ENCODE results near the gene SMIM21.

The SMIM21 gene

DNA sequence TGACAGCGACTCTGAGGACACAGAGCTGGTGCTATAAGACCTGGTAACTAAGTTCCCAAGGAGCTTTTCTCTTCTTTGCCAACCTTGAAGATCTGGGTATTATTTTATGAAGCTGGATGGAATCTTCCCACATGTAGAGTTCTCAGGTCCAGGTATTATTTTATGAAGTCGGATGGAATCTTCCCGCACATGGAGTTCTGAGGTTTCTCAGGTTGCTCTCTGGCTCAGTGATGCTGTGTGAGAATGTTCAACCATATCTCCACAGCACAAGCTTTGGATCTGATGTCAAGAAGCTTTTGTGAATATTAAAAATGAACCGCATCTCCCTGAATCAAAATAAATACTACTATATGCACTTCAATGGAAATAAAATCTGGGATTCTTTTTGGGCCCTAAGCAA lies at the start of gene SMIM21:
Gene SMIM21 (minus strand): TSS at position 101 of the 400 bp plus-strand sequence. CDS start 140 bp downstream, outside the sequence.
- DNase-seq (ENCODE audit: low spot score) = no peak

DNA sequence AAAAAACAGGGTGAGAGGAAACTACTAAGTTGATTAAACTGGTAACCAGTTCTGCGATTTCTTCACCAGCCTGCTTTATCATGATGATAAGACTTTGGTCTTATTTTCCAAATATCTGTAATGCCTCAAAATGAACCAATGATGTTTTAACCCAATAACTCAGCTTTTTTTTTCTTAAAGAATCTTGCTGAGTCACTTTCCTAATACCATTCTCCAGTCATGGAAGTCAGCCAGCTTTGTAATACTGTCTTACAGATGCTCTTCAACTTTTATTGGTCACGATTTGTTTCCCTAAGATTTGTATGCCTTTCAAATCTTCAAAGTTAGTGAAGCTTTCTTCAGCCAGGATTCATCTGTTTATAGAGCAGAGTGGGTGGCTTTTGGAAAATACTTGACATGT lies 47.7 kb upstream of the SMIM21 start:
- no peak for DNase-seq (ENCODE audit: low spot score)

- DNase-seq (ENCODE audit: low spot score) = no peak
These were observed 46.8 kb upstream of the SMIM21 start for GRCh38 chr18:75474332-75474731.

DNA sequence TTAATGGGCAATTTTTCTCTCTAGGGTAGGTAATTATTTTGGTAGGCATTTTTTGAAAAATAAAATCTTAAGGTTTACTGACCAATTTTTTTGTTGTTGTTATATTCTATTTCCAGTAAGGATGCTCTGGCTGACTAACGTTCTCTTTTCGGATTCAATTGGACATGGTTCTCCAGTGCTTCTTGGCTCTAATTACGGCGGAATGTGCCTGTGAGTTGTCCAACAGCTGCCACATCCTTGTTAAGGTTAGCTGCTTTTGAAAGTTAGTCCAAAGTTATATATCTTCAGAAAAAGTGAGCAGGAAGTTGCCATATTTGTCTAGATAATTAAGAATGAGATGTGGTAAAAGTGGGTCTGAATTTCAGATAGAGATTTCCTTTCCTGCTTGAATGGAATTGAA lies 45.8 kb upstream of the SMIM21 start:
- no peak for DNase-seq (ENCODE audit: low spot score)

- DNase-seq (ENCODE audit: low spot score) = no peak
These were observed 45.4 kb upstream of the SMIM21 start for GRCh38 chr18:75472906-75473305.

DNA sequence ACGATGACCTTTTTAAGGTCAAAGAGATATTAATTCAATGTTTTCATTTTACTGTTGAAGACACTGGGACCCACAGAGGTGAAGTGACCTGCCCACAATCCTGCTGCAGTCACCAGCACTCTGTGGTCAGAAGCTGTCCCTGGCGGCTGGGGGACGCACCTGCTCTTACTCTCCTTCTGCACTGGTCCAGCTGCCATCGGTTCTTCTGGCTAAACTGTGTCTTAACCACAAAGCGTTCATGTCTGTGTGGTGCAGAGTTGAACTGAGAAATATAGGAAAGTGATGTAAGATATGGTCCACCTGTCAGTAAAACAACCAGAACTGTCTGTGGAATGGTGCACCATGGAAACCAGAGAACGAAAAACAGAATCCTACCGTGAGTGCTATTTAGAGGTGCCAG lies 44.9 kb upstream of the SMIM21 start:
- DNase-seq (ENCODE audit: low spot score) = no peak

GRCh38 chr18:75471850-75472249 lies 44.3 kb upstream of the SMIM21 start:
- no peak for DNase-seq (ENCODE audit: low spot score)

GRCh38 chr18:75467851-75468250 lies 40.3 kb upstream of the SMIM21 start:
- no peak for DNase-seq (ENCODE audit: low spot score)

DNA sequence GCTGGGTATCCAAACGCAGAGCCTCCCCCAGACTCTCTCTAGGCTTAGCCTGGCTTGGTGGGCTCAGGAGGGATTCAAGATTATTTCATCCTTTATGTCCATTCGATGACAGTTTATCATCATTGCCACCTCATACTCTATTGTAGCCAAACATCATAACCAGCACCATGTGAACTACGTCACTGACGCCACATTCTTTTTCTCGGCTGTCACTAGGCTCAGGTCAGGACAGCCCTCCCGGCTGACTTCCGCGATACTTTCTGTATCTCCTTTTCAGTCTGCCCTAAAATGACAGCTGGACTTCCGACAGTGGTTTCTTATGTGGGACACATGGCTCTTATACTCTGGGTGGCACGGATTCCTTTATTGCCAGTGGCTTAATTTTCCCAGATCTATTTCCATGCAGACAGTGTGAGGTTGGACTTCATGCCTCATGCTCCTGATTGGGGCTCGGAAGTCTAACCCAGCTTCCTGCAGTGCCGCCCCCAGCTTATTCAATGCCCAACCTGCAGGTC lies 39.8 kb upstream of the SMIM21 start:
- no peak for DNase-seq (ENCODE audit: low spot score)

DNA sequence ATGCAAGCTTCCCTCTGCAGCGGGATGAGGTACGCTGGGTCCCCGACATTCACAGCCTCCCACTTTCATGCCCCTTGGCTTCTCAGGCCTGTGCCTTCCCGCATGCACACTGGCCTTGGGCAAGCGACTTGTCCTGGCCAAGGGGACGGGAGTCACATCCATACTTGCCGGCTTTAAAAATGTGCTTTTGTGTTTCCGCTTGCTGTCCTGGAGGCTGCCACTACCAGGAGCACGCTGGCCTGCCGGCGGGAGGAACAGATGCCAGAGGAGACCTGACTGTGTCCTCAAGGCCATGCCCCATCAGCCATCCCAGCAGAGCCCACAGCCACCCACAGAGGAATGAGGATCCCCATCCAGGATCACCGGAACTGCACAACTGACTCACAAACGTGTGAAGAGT lies 36.9 kb upstream of the SMIM21 start:
- no peak for DNase-seq (ENCODE audit: low spot score)

DNA sequence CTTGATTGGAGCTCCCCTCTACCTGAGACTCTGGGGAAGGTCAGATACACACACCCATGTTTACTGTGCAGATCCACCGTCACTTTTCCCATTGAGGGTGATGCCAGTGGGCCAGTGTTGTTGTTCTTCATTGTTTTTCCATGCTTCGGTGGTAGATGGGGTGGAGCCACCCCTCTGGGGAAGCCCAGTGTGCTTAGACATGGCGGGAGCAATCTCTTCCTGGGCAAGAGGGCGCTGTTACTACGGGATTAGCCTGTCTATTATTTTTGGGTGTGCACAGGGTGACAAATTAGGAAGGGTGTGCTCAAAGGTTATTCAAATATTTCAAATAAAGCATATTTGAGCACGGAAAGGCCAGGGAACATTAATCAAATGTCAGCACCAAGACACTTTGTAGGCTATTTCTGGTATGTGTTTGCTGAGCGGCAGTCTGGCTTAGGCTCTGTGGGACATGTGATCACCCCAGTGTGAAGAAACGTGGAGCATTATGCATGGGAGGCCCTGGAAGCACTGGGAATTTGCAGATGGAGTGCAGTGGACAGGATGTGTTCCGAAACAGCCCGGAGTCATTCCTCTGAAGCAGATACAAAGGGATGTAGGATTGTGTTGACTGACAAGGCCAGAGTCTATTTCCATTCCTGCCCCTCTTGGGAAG lies 34.8 kb upstream of the SMIM21 start:
- DNase-seq (ENCODE audit: low spot score) = no peak

GRCh38 chr18:75456199-75456631 lies 28.7 kb upstream of the SMIM21 start:
- no peak for DNase-seq (ENCODE audit: low spot score)

- DNase-seq (ENCODE audit: low spot score) = no peak
These were observed 28.0 kb upstream of the SMIM21 start for GRCh38 chr18:75455249-75456198.

DNA sequence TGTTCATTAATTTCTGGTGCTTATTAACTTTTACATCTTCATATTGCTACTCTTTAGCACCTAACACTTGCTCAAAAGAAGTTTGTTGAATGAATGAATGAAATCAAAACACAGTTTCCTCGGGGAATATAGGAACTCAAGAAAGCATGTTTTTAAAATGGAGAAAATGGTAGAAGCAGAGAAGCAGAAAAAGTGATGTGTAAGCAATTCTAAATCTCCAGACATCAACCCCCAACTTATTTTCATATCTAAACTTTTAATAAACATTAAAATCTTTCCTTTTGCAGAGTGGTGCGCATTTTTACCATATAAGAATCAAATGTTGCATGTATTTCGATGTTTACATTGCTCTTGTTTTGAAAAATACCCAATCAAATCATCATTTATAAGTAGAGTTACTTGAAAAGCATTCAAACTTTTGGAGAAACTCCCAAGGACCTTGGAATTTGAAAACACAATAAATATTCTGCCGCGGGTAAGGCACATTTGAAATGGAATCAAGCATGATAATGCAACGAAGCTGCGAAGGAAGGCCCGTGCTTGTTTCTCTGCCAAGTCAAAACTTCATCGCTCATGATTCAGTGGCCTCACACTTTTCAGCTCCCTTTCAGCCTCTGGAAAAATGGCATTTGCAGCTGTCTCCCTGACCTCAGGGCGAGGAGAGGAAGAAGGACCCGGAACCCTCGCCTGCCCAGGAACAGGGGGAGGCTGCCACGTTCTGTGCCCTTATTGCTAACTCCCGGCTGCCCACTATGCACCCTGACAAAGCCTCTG lies 26.7 kb upstream of the SMIM21 start:
- DNase-seq (ENCODE audit: low spot score) = no peak

- no peak for DNase-seq (ENCODE audit: low spot score)
These were observed 23.4 kb upstream of the SMIM21 start for GRCh38 chr18:75450906-75451305.

GRCh38 chr18:75441896-75442295 lies 14.4 kb upstream of the SMIM21 start:
- no peak for DNase-seq (ENCODE audit: low spot score)

DNA sequence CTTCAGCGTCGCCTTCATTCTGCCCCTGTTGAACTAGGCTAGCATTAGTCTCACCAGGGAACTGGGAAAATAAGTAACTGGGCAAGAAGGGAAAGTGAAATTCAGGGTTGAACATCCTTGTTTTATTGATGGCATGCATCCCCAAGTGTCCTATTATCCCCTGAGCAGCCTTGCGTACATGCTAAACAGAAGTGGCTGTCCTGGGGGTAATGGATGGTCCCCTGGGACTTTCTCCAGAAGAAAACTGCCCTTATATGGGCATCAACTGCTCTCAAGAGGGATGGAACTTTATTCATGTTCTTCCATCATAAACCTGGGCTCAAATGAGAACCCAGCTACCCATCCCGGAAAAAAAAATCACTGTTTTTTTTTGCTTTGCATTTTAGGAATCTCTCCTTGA lies 11.8 kb upstream of the SMIM21 start:
- DNase-seq (ENCODE audit: low spot score) = no peak

- no peak for DNase-seq (ENCODE audit: low spot score)
These were observed 11.4 kb upstream of the SMIM21 start for GRCh38 chr18:75438891-75439290.

- no peak for DNase-seq (ENCODE audit: low spot score)
These were observed 10.5 kb upstream of the SMIM21 start for GRCh38 chr18:75437979-75438378.

DNA sequence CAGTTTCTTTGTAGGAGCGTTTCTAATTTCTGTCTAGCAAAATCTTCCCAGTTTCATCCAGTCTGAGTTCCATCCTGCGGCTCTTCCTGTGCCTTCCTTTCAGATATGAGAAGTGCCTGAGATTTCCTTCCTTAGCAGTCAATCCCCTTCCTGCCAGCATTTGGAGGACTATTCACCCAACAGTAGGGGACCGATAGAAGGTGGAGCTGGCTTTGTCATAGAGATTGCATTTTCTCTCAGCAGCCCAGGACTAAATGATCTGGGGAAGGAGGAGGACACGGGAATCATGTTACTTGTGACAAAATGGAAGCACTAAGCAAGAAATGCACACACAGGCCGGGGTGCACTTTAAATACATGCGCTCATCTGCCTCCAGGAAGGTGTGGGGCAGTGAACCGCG lies 5.6 kb upstream of the SMIM21 start:
- no peak for DNase-seq (ENCODE audit: low spot score)

DNA sequence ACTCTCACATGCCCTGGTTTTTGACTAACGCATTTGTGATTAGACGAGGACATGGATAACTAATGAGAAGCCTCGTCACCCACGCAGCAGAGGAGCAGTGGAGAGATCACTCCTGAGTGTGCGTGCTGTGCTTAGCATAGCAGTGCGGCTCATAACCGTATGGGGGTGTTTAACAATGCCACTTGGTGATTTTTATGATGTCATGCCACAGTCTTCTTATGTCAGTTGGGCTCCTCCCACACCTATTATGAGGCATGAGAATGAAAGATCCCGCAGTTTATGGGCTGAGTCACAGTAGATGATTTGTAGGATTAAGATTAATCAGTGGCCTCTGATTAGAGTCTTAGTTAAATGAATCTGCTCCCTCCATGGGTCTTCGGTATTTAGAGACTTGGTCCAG lies 2.5 kb upstream of the SMIM21 start:
- no peak for DNase-seq (ENCODE audit: low spot score)

DNA sequence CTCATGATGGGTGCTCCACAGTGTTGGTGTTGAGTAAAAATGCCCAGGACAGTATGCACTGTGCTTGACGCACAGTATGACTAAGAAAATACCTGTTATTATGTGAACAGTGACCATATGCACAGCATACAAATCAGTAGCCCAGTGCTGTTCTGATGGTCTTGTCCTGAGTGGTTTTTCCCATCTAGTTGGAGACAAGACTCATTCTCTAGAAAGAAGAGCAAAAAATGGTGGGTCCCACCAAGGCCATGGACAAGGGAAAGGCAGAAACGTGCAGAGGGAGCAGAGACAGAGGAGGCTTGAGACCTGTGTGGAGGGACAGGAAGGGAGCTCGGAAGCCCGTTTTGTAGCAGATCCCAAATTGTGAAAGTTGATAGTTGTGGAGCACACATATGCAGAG lies 987 bp upstream of the SMIM21 start:
- no peak for DNase-seq (ENCODE audit: low spot score)

All from CD4-positive, alpha-beta T cell treated with Interleukin-6 at 100 ng/mL for 8 hours (primary cell).